ENCODE measurements around the gene MEPCE.
"Not testable (repeated sequence)": the region's sequence is repeated elsewhere in the genome, so short reads cannot be mapped to it uniquely, and the experiment has no call there.

MEPCE gene

GRCh38 chr7:100429637-100430492 is at the start of gene MEPCE:
TSS of gene MEPCE (plus strand) at chr7:100429831. CDS start at chr7:100430019, 188 bp downstream.
- peak; percentile 99 for DNase-seq (ENCODE audit: low read depth, low spot score)

- no peak for DNase-seq (ENCODE audit: low read depth, low spot score)
Observed at GRCh38 chr7:100380196-100380595, 49.4 kb upstream of the MEPCE start.

- not testable (repeated sequence) for DNase-seq (ENCODE audit: low read depth, low spot score)
Observed at GRCh38 chr7:100381531-100382233, 47.9 kb upstream of the MEPCE start.

- DNase-seq (ENCODE audit: low read depth, low spot score), result not testable (repeated sequence)
Observed at GRCh38 chr7:100382234-100382853, 47.3 kb upstream of the MEPCE start.

- no peak for DNase-seq (ENCODE audit: low read depth, low spot score)
Observed at GRCh38 chr7:100384628-100385294, 44.9 kb upstream of the MEPCE start.

- no peak for DNase-seq (ENCODE audit: low read depth, low spot score)
Observed at GRCh38 chr7:100386940-100387339, 42.7 kb upstream of the MEPCE start.

GRCh38 chr7:100387695-100388094 is 41.9 kb upstream of the MEPCE start:
- no peak for DNase-seq (ENCODE audit: low read depth, low spot score)

GRCh38 chr7:100389437-100390088 is 40.1 kb upstream of the MEPCE start:
- no peak for DNase-seq (ENCODE audit: low read depth, low spot score)

GRCh38 chr7:100390286-100391009 is 39.2 kb upstream of the MEPCE start:
- no peak for DNase-seq (ENCODE audit: low read depth, low spot score)

GRCh38 chr7:100393233-100393905 is 36.3 kb upstream of the MEPCE start:
- DNase-seq (ENCODE audit: low read depth, low spot score), result no peak

GRCh38 chr7:100394077-100394476 is 35.6 kb upstream of the MEPCE start:
- no peak for DNase-seq (ENCODE audit: low read depth, low spot score)

- DNase-seq (ENCODE audit: low read depth, low spot score), result no peak
Observed at GRCh38 chr7:100396421-100396982, 33.1 kb upstream of the MEPCE start.

- DNase-seq (ENCODE audit: low read depth, low spot score), result no peak
Observed at GRCh38 chr7:100397315-100398081, 32.1 kb upstream of the MEPCE start.

- DNase-seq (ENCODE audit: low read depth, low spot score), result no peak
Observed at GRCh38 chr7:100398239-100398638, 31.4 kb upstream of the MEPCE start.

- no peak for DNase-seq (ENCODE audit: low read depth, low spot score)
Observed at GRCh38 chr7:100400041-100400440, 29.6 kb upstream of the MEPCE start.

- DNase-seq (ENCODE audit: low read depth, low spot score), result peak; percentile 13
Observed at GRCh38 chr7:100400656-100401055, 29.0 kb upstream of the MEPCE start.

GRCh38 chr7:100401811-100402210 is 27.8 kb upstream of the MEPCE start:
- no peak for DNase-seq (ENCODE audit: low read depth, low spot score)

GRCh38 chr7:100402241-100402640 is 27.4 kb upstream of the MEPCE start:
- DNase-seq (ENCODE audit: low read depth, low spot score), result no peak

- DNase-seq (ENCODE audit: low read depth, low spot score), result peak; percentile 82
Observed at GRCh38 chr7:100406767-100407166, 22.9 kb upstream of the MEPCE start.

All from astrocyte of the hippocampus (primary cell).